ENCODE measurements around the gene NCOA3.

DNA sequence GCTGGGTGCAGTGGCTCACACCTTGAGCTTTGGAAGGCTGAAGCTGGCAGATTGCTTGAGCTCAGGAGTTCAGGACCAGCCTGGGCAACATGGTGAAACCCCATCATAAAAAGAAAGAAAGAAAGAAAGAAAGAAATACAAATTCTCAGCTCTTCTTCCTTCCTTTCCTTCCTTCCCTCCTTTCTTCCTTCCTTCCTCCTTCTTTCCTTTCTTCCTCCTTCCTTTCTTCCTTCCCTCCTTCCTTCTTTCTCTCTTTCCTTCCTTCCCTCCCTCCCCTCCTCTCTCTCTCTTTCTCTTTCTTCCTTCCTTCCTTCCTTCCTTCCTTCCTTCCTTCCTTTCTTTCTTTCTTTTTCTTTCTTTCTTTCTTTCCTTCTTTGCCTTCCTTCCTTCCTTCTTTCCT is 21.0 kb upstream of the NCOA3 start:
- no peak for TF ChIP-seq CTCF (IDR thresholded peaks at IDR 0.05)
- TF ChIP-seq MXI1 (IDR thresholded peaks at IDR 0.05; ENCODE audit: low read depth, low read length): no peak

Measured in SK-N-SH (cell line).